Measurements from ENCODE around the gene MBD1.

- TF ChIP-seq CTCF (IDR thresholded peaks at IDR 0.05; ENCODE audit: poor library complexity) (no peak), EZH2phosphoT487 (IDR thresholded peaks at IDR 0.05; ENCODE audit: low read depth, severe bottlenecking, unreplicated experiment) (no peak)
Measured at GRCh38 chr18:50327983-50328382, 46.7 kb upstream of the MBD1 start.
